Epithelial cell of prostate (primary cell): ENCODE measurements around the gene MECP2.
A peak's percentile ranks its signal among the peaks of the same experiment; 100 is the strongest.

Experiments
- DNase-seq: peaks from one replicate; pipeline ENCODE4 v3.0.0-alpha.2; 2011; ENCODE audit warnings: low read depth, low spot score
- H3K27ac ChIP-seq: fragments of 450-650 bp; 2 replicates; pipeline ENCODE4 v1.5.1; 2017; ENCODE audit warnings: mild to moderate bottlenecking

Gene MECP2

GRCh38 chrX:154116426-154117211 is 19.1 kb upstream of the MECP2 start:
- DNase-seq: no peak
- H3K27ac ChIP-seq: no peak overlapping the region

GRCh38 chrX:154115750-154116149 is 18.2 kb upstream of the MECP2 start:
- no peak overlapping the region for H3K27ac ChIP-seq
- DNase-seq: no peak

- H3K27ac ChIP-seq: no peak overlapping the region
Observed at GRCh38 chrX:154115071-154115470, 17.6 kb upstream of the MECP2 start.

GRCh38 chrX:154114652-154115051 is 17.1 kb upstream of the MECP2 start:
- no peak overlapping the region for H3K27ac ChIP-seq
- no peak for DNase-seq

More at GRCh38 chrX:154115071-154115470, 17.6 kb upstream of the MECP2 start:
- no peak for DNase-seq

GRCh38 chrX:154113729-154114128 is 16.2 kb upstream of the MECP2 start:
- H3K27ac ChIP-seq: no peak overlapping the region

GRCh38 chrX:154098551-154098950 is 1.0 kb upstream of the MECP2 start:
- no peak overlapping the region for H3K27ac ChIP-seq
- DNase-seq: no peak

More at GRCh38 chrX:154113729-154114128, 16.2 kb upstream of the MECP2 start:
- no peak for DNase-seq

- DNase-seq: no peak
- peak overlapping the region; percentile 38 for H3K27ac ChIP-seq
Observed at GRCh38 chrX:154097003-154097588, 421 bp downstream of the MECP2 start.

GRCh38 chrX:154096140-154097002 is 1.1 kb downstream of the MECP2 start:
- DNase-seq: no peak
- H3K27ac ChIP-seq: peak overlapping the region; percentile 38

GRCh38 chrX:154094833-154095232 is 2.7 kb downstream of the MECP2 start:
- DNase-seq: no peak
- H3K27ac ChIP-seq: no peak overlapping the region

- no peak overlapping the region for H3K27ac ChIP-seq
- no peak for DNase-seq
Observed at GRCh38 chrX:154093965-154094364, 3.6 kb downstream of the MECP2 start.

- H3K27ac ChIP-seq: no peak overlapping the region
- no peak for DNase-seq
Observed at GRCh38 chrX:154092371-154092770, 5.1 kb downstream of the MECP2 start.

- no peak overlapping the region for H3K27ac ChIP-seq
- no peak for DNase-seq
Observed at GRCh38 chrX:154091678-154092077, 5.8 kb downstream of the MECP2 start.

GRCh38 chrX:154090731-154091130 is 6.8 kb downstream of the MECP2 start:
- no peak for DNase-seq
- H3K27ac ChIP-seq: no peak overlapping the region

- DNase-seq: no peak
- H3K27ac ChIP-seq: no peak overlapping the region
Observed at GRCh38 chrX:154084449-154085300, 12.8 kb downstream of the MECP2 start.

GRCh38 chrX:154083126-154083517 is 14.4 kb downstream of the MECP2 start:
- H3K27ac ChIP-seq: no peak overlapping the region

GRCh38 chrX:154082396-154083125 is 15.0 kb downstream of the MECP2 start:
- peak overlapping the region; percentile 36 for H3K27ac ChIP-seq
- no peak for DNase-seq

More at GRCh38 chrX:154083126-154083517, 14.4 kb downstream of the MECP2 start:
- DNase-seq: no peak

- H3K27ac ChIP-seq: no peak overlapping the region
- no peak for DNase-seq
Observed at GRCh38 chrX:154077101-154077500, 20.4 kb downstream of the MECP2 start.

- H3K27ac ChIP-seq: peak overlapping the region; percentile 30
- DNase-seq: no peak
Observed at GRCh38 chrX:154074199-154074598, 23.3 kb downstream of the MECP2 start.

- no peak overlapping the region for H3K27ac ChIP-seq
- no peak for DNase-seq
Observed at GRCh38 chrX:154072192-154072591, 25.3 kb downstream of the MECP2 start.
